ENCODE results near the gene ERN1. TPM values are rescaled to one million over a fixed set of nuclear protein-coding genes. Genes with fewer than 3 reads are reported as not detected.

Gene ERN1
- total RNA-seq, 1 experiment from 2014 or later = 79.5 TPM

- H3K9me3 Mint-ChIP-seq (ENCODE audit: unreplicated experiment) = no peaks in the 10 kb centered on the region
- CTCF ChIA-PET = interaction anchor here (4.1 kb wide), 1 partner anchor 131 kb away, joined by 53 read pairs; no protein-coding TSS in a partner anchor
- H3K27me3 Mint-ChIP-seq (ENCODE audit: insufficient read depth, unreplicated experiment) = no peaks in the 10 kb centered on the region
- peaks cover 23% of the 10 kb centered on the region for H3K4me1 Mint-ChIP-seq (ENCODE audit: insufficient read depth, unreplicated experiment)
- no TSS peak for BruUV-seq (replicated peaks)
- H3K4me3 Mint-ChIP-seq (ENCODE audit: unreplicated experiment) = no peak overlapping the region
- POLR2A ChIA-PET = interaction anchor here (1.2 to 7.1 kb wide), 6 partner anchors 10 to 131 kb away, joined by 3 to 94 read pairs (median 39); no protein-coding TSS in a partner anchor
- no peak for DNase-seq (ENCODE audit: unreplicated experiment)
- TF ChIP-seq, protein P1, sequence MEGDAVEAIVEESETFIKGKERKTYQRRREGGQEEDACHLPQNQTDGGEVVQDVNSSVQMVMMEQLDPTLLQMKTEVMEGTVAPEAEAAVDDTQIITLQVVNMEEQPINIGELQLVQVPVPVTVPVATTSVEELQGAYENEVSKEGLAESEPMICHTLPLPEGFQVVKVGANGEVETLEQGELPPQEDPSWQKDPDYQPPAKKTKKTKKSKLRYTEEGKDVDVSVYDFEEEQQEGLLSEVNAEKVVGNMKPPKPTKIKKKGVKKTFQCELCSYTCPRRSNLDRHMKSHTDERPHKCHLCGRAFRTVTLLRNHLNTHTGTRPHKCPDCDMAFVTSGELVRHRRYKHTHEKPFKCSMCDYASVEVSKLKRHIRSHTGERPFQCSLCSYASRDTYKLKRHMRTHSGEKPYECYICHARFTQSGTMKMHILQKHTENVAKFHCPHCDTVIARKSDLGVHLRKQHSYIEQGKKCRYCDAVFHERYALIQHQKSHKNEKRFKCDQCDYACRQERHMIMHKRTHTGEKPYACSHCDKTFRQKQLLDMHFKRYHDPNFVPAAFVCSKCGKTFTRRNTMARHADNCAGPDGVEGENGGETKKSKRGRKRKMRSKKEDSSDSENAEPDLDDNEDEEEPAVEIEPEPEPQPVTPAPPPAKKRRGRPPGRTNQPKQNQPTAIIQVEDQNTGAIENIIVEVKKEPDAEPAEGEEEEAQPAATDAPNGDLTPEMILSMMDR (IDR thresholded peaks at IDR 0.05; ENCODE audit: unreplicated experiment) = no peak
- H3K36me3 Mint-ChIP-seq (ENCODE audit: insufficient read depth, unreplicated experiment) = peaks cover 26% of the 10 kb centered on the region
- intact Hi-C loops (cut with micrococcal nuclease) = no loop called here
- peak overlapping the region; percentile 39 for H3K27ac Mint-ChIP-seq (ENCODE audit: low read depth, unreplicated experiment)
These were observed 21.0 kb upstream of the ERN1 start for GRCh38 chr17:64151016-64151368.

DNA sequence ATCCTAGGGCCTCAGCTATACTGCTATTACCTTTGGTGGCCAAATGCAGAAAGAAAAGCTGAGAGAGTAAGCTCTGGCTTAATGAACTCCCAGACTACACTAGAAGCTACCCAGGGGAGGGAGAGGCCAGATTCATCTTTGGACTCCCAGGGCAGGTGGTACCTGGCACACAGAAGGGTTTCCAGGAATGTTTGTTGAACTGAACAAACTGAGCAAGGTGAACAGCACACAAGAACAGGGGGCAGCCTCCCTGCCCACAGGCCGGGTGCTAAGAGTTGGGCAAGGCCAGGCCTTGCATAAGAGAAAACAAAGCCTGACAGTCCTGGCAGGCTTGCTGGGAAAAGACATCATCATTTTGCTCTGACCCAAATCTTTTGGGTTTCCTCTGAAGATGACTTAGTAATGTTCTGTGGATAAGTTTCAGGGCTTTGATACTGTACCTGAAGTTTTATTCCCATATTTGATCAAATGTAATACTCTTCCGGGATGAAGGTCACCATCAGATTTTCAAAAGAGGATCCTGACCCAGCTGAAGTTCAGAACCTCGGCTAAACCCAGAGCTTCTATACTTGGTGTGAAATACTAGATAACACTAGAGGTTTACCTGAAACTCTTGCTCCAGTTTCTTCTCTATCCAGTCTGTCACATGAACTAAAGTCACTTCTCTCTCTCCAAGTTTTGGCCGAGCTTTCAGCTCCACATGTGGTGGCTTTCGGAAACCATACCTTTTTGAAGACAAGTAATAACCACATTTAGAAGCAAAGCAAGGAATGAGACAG, 20.5 kb upstream of the ERN1 start:
- no peaks in the 10 kb centered on the region for H3K27me3 Mint-ChIP-seq (ENCODE audit: insufficient read depth, unreplicated experiment)
- H3K27ac Mint-ChIP-seq (ENCODE audit: low read depth, unreplicated experiment) = peak overlapping the region; percentile 39
- TF ChIP-seq, protein P1 (IDR thresholded peaks at IDR 0.05; ENCODE audit: unreplicated experiment) = no peak
- ChIA-PET CTCF (interaction anchor here (0.7 to 4.1 kb wide), 8 partner anchors 48 to 140 kb away, joined by 3 to 53 read pairs (median 4); no protein-coding TSS in a partner anchor), POLR2A (interaction anchor here (1.0 to 7.1 kb wide), 10 partner anchors 11 to 131 kb away, joined by 3 to 94 read pairs (median 32); partner anchors contain the start of gene TEX2)
- DNase-seq (ENCODE audit: unreplicated experiment) = peak; percentile 73
- BruUV-seq (replicated peaks) = no TSS peak
- H3K4me1 Mint-ChIP-seq (ENCODE audit: insufficient read depth, unreplicated experiment) = peaks cover 23% of the 10 kb centered on the region
- H3K4me3 Mint-ChIP-seq (ENCODE audit: unreplicated experiment) = no peak overlapping the region
- H3K36me3 Mint-ChIP-seq (ENCODE audit: insufficient read depth, unreplicated experiment) = peaks cover 26% of the 10 kb centered on the region
- no peaks in the 10 kb centered on the region for H3K9me3 Mint-ChIP-seq (ENCODE audit: unreplicated experiment)
- intact Hi-C loops (cut with micrococcal nuclease) = no loop called here

GRCh38 chr17:64149196-64149595, 19.3 kb upstream of the ERN1 start:
- ChIA-PET CTCF (interaction anchor here (0.6 to 4.1 kb wide), 15 partner anchors 18 to 259 kb away, joined by 3 to 53 read pairs (median 4); no protein-coding TSS in a partner anchor), POLR2A (interaction anchor here (0.8 to 7.1 kb wide), 17 partner anchors 12 to 184 kb away, joined by 3 to 94 read pairs (median 10); partner anchors contain the start of genes ERN1 and TEX2)
- Mint-ChIP-seq H3K9me3 (ENCODE audit: unreplicated experiment) (no peaks in the 10 kb centered on the region), H3K4me3 (ENCODE audit: unreplicated experiment) (no peak overlapping the region), H3K27me3 (ENCODE audit: insufficient read depth, unreplicated experiment) (no peaks in the 10 kb centered on the region), H3K36me3 (ENCODE audit: insufficient read depth, unreplicated experiment) (peaks cover 22% of the 10 kb centered on the region), H3K27ac (ENCODE audit: low read depth, unreplicated experiment) (no peak overlapping the region), H3K4me1 (ENCODE audit: insufficient read depth, unreplicated experiment) (peaks cover 23% of the 10 kb centered on the region)
- BruUV-seq (replicated peaks) = no TSS peak
- TF ChIP-seq, protein P1 (IDR thresholded peaks at IDR 0.05; ENCODE audit: unreplicated experiment) = no peak
- DNase-seq (ENCODE audit: unreplicated experiment) = no peak
- intact Hi-C loops (cut with micrococcal nuclease) = no loop called here

GRCh38 chr17:64148699-64149098, 18.8 kb upstream of the ERN1 start:
- no TSS peak for BruUV-seq (replicated peaks)
- H3K36me3 Mint-ChIP-seq (ENCODE audit: insufficient read depth, unreplicated experiment) = peaks cover 17% of the 10 kb centered on the region
- intact Hi-C loops (cut with micrococcal nuclease) = no loop called here
- DNase-seq (ENCODE audit: unreplicated experiment) = peak; percentile 60
- H3K27me3 Mint-ChIP-seq (ENCODE audit: insufficient read depth, unreplicated experiment) = no peaks in the 10 kb centered on the region
- TF ChIP-seq, protein P1 (IDR thresholded peaks at IDR 0.05; ENCODE audit: unreplicated experiment) = no peak
- H3K4me3 Mint-ChIP-seq (ENCODE audit: unreplicated experiment) = no peak overlapping the region
- H3K4me1 Mint-ChIP-seq (ENCODE audit: insufficient read depth, unreplicated experiment) = peaks cover 23% of the 10 kb centered on the region
- ChIA-PET POLR2A (interaction anchor here (0.8 to 7.1 kb wide), 20 partner anchors 19 to 307 kb away, joined by 3 to 94 read pairs (median 8); partner anchors contain the start of genes ERN1 and TEX2), CTCF (interaction anchor here (0.6 to 4.1 kb wide), 10 partner anchors 18 to 238 kb away, joined by 3 to 53 read pairs (median 6); partner anchors contain the start of gene CSHL1)
- no peak overlapping the region for H3K27ac Mint-ChIP-seq (ENCODE audit: low read depth, unreplicated experiment)
- no peaks in the 10 kb centered on the region for H3K9me3 Mint-ChIP-seq (ENCODE audit: unreplicated experiment)
